NCI-H1105 treated with DMSO at 0.1 percent for 48 hours (cell line): Measurements from ENCODE around the gene TTC8.
A peak's percentile ranks its signal among the peaks of the same experiment; 100 is the strongest.
"Not testable (repeated sequence)": the region's sequence is repeated elsewhere in the genome, so short reads cannot be mapped to it uniquely, and the experiment has no call there.

Experiments
- DNase-seq: peaks from one replicate; lab custom pipeline; 2025; lab: John Stamatoyannopoulos, UW

The TTC8 gene

GRCh38 chr14:88824314-88825077 is at the start of gene TTC8:
Gene TTC8, plus strand, starts transcription at chr14:88824651. Its CDS starts 57 bp downstream, at chr14:88824708.
- DNase-seq, result peak; percentile 95

- DNase-seq, result no peak
These were observed 48.9 kb upstream of the TTC8 start for GRCh38 chr14:88775532-88775931.

- no peak for DNase-seq
These were observed 38.5 kb upstream of the TTC8 start for GRCh38 chr14:88785911-88786310.

- no peak for DNase-seq
These were observed 37.7 kb upstream of the TTC8 start for GRCh38 chr14:88786715-88787114.

- not testable (repeated sequence) for DNase-seq
These were observed 34.9 kb upstream of the TTC8 start for GRCh38 chr14:88789573-88789972.

- no peak for DNase-seq
These were observed 33.8 kb upstream of the TTC8 start for GRCh38 chr14:88790501-88791251.

- no peak for DNase-seq
These were observed 33.2 kb upstream of the TTC8 start for GRCh38 chr14:88791252-88791621.

GRCh38 chr14:88791629-88792472 is 32.6 kb upstream of the TTC8 start:
- peak; percentile 86 for DNase-seq

- peak; percentile 84 for DNase-seq
These were observed 31.8 kb upstream of the TTC8 start, which contains the start of gene EML5 for GRCh38 chr14:88792473-88793258. Gene EML5, minus strand, starts transcription at chr14:88792953. Its CDS starts 450 bp downstream, at chr14:88792503.

- no peak for DNase-seq
These were observed 31.2 kb upstream of the TTC8 start for GRCh38 chr14:88793259-88793625.

GRCh38 chr14:88798156-88798555 is 26.3 kb upstream of the TTC8 start:
- peak; percentile 94 for DNase-seq

- DNase-seq, result no peak
These were observed 24.9 kb upstream of the TTC8 start for GRCh38 chr14:88799522-88799921.

- DNase-seq, result no peak
These were observed 21.9 kb upstream of the TTC8 start for GRCh38 chr14:88802596-88802995.

GRCh38 chr14:88804035-88804434 is 20.4 kb upstream of the TTC8 start:
- no peak for DNase-seq

- DNase-seq, result no peak
These were observed 20.0 kb upstream of the TTC8 start for GRCh38 chr14:88804477-88804876.

- DNase-seq, result no peak
These were observed 16.1 kb upstream of the TTC8 start for GRCh38 chr14:88808359-88808758.

- DNase-seq, result no peak
These were observed 8.5 kb upstream of the TTC8 start for GRCh38 chr14:88815980-88816379.

- DNase-seq, result no peak
These were observed 6.4 kb upstream of the TTC8 start for GRCh38 chr14:88818018-88818417.

- not testable (repeated sequence) for DNase-seq
These were observed 4.8 kb upstream of the TTC8 start for GRCh38 chr14:88819674-88820073.

- no peak for DNase-seq
These were observed 3.1 kb upstream of the TTC8 start for GRCh38 chr14:88821378-88821777.

- no peak for DNase-seq
These were observed 2.6 kb upstream of the TTC8 start for GRCh38 chr14:88821888-88822287.

- no peak for DNase-seq
These were observed 510 bp upstream of the TTC8 start for GRCh38 chr14:88823968-88824313.
